HepG2 (cell line): Measurements from ENCODE around the gene ZDHHC7. TPM values are rescaled to one million over a fixed set of nuclear protein-coding genes. Genes with fewer than 3 reads are reported as not detected.

ENCODE experiments used
- ATAC-seq: fragments of 200-7000 bp; cut with Tn5 transposase; 3 replicates; pipeline ENCODE4 v1.9.1; 2020; ENCODE audit warnings: mild to moderate bottlenecking, moderate library complexity
- BruUV-seq: library from RNA; stranded (reverse); fragments of 400-500 nt; replicated peaks from 2 replicates; lab custom pipeline; 2021; lab: Mats Ljungman, UMichigan
- CTCF ChIA-PET: fragments of 300-600 bp; formaldehyde crosslinking; extraction: SDS; loops from one replicate; lab custom pipeline; 2021; ENCODE audit warnings: low total read pairs, inconsistent platforms, low intra/inter-chr PET ratio; lab: Yijun Ruan, JAX
- POLR2A ChIA-PET: fragments of 350-600 bp; sonication (Branson Sonifier 250); formaldehyde crosslinking; loops from one replicate; lab custom pipeline; 2020; ENCODE audit warnings: antibody characterized with exemption, inconsistent platforms; lab: Yijun Ruan, JAX
- DNase-seq: peaks from one replicate; pipeline ENCODE4 v3.0.0-alpha.2; 2015; ENCODE audit warnings: low spot score
- FAIRE-seq: peaks from 3 replicates; lab custom pipeline; 2011; peaks lifted over from hg19 to GRCh38; lab: Jason Lieb, UNC
- H2AFZ ChIP-seq: one replicate; pipeline ENCODE4 v1.6.1; 2011; ENCODE audit warnings: low read length, inconsistent platforms
- H3K27ac ChIP-seq: fragments of 300-600 bp; 3 replicates; pipeline ENCODE4 v1.8.0; 2011; ENCODE audit warnings: mixed run types, mild to moderate bottlenecking, mixed read lengths, low read length, inconsistent platforms; ENCODE audit not compliant: insufficient read depth; ENCODE audit errors: extremely low read length
- H3K27me3 ChIP-seq, 2 experiments: fragments of 200-600 bp in 1 of 2; 2 replicates in 1 of 2; 3 replicates in 1 of 2; pipeline versions ENCODE4 v1.6.0 to v1.8.0; 2011; ENCODE audit warnings: low read length in 2 of 2, mild to moderate bottlenecking in 2 of 2, moderate library complexity in 2 of 2, inconsistent platforms in 1 of 2; ENCODE audit not compliant: insufficient read depth in 2 of 2, control insufficient read depth in 1 of 2
- H3K36me3 ChIP-seq, 2 experiments: fragments of 200-600 bp in 1 of 2; replicated peaks in 1 of 2; 2 replicates in 1 of 2; 3 replicates in 1 of 2; pipeline versions ENCODE4 v1.5.1 to v1.8.0; 2011; ENCODE audit warnings: low read length in 2 of 2, inconsistent platforms in 1 of 2; ENCODE audit not compliant: insufficient read depth in 2 of 2, control insufficient read depth in 1 of 2
- H3K4me1 ChIP-seq: 2 replicates; pipeline ENCODE4 v1.5.1; 2012; ENCODE audit warnings: low read length, inconsistent platforms; ENCODE audit not compliant: insufficient read depth
- H3K4me2 ChIP-seq: 2 replicates; pipeline ENCODE4 v1.6.0; 2011; ENCODE audit warnings: low read depth, low read length, inconsistent platforms
- H3K4me3 ChIP-seq, 3 experiments: fragments of 200-600 bp in 1 of 3; sonication (generic), shearing (Covaris generic) in 1 of 3; replicated peaks in 1 of 3; 2 replicates each; pipeline ENCODE4 v1.5.1; 2011 to 2016; ENCODE audit warnings: low read length in 3 of 3, inconsistent platforms in 2 of 3, low read depth in 2 of 3, mild to moderate bottlenecking in 2 of 3, control low read depth in 1 of 3, mixed read lengths in 1 of 3; ENCODE audit not compliant: insufficient read depth in 1 of 3
- H3K79me2 ChIP-seq: one replicate; pipeline ENCODE4 v1.6.1; 2011; ENCODE audit warnings: low read length, inconsistent platforms; ENCODE audit not compliant: insufficient read depth
- H3K9ac ChIP-seq: 2 replicates; pipeline ENCODE4 v1.6.0; 2011; ENCODE audit warnings: mild to moderate bottlenecking, low read depth, low read length, inconsistent platforms; ENCODE audit not compliant: insufficient read depth
- H3K9me3 ChIP-seq: 2 replicates; pipeline ENCODE4 v1.5.1; 2012; ENCODE audit warnings: mild to moderate bottlenecking, low read length
- H4K20me1 ChIP-seq: 2 replicates; pipeline ENCODE4 v1.6.0; 2011; ENCODE audit warnings: inconsistent platforms, mild to moderate bottlenecking, low read length, moderate library complexity; ENCODE audit not compliant: insufficient read depth
- CCAR2 ChIP-seq: fragments of 200-400 bp; formaldehyde crosslinking; optimal IDR thresholded peaks from 2 replicates; pipeline ENCODE3; 2018; ENCODE audit warnings: low read depth, mild to moderate bottlenecking, low read length, moderate library complexity
- CHD2 ChIP-seq: IDR thresholded peaks from 2 replicates; pipeline ENCODE4 v1.6.1; 2011; ENCODE audit warnings: low read depth, low read length, improper control_type of control experiment
- FOXA1 ChIP-seq, 2 experiments: fragments of 450-650 bp in 1 of 2; sonication (generic) in 1 of 2; formaldehyde crosslinking in 1 of 2; IDR thresholded peaks; 2 replicates each; pipeline versions ENCODE4 v1.4.0 to v1.6.1; 2016 to 2020; ENCODE audit warnings: missing genetic modification reagents in 1 of 2
- HHEX ChIP-seq: IDR thresholded peaks from 2 replicates; pipeline ENCODE4 v1.6.1; 2016; ENCODE audit warnings: control low read depth
- HNRNPK ChIP-seq: fragments of 200-400 bp; formaldehyde crosslinking; IDR thresholded peaks from 2 replicates; pipeline ENCODE4 v1.6.1; 2018; ENCODE audit warnings: low read length, low read depth, moderate library complexity, mild to moderate bottlenecking; ENCODE audit not compliant: poor library complexity, severe bottlenecking
- KDM6A ChIP-seq: IDR thresholded peaks from 2 replicates; pipeline ENCODE4 v1.6.1; 2016; ENCODE audit warnings: low read depth
- POLR2AphosphoS5 ChIP-seq: IDR thresholded peaks from 2 replicates; pipeline ENCODE4 v1.6.1; 2012; ENCODE audit warnings: low read depth, low read length
- RARG ChIP-seq: sonication (generic); formaldehyde crosslinking; IDR thresholded peaks from 2 replicates; pipeline ENCODE4 v1.4.0; 2020; ENCODE audit warnings: low read depth, mild to moderate bottlenecking, missing genetic modification reagents
- SNAPC2 ChIP-seq: sonication (generic); formaldehyde crosslinking; IDR thresholded peaks from 2 replicates; pipeline ENCODE4 v1.8.1; 2022; ENCODE audit warnings: mild to moderate bottlenecking, missing genetic modification reagents
- STAT5B ChIP-seq: sonication (generic); formaldehyde crosslinking; IDR thresholded peaks from 2 replicates; pipeline ENCODE4 v1.4.0; 2020; ENCODE audit warnings: missing genetic modification reagents
- ZBTB21 ChIP-seq: sonication (generic); formaldehyde crosslinking; IDR thresholded peaks from 2 replicates; pipeline ENCODE4 v1.4.0; 2020; ENCODE audit warnings: missing genetic modification reagents
- ZMYM3 ChIP-seq: sonication (generic); formaldehyde crosslinking; IDR thresholded peaks from 2 replicates; pipeline ENCODE4 v1.5.1; 2020; ENCODE audit warnings: mild to moderate bottlenecking, missing genetic modification reagents
- ZNF143 ChIP-seq: sonication (generic); formaldehyde crosslinking; IDR thresholded peaks from 2 replicates; pipeline ENCODE4 v1.4.0; 2020; ENCODE audit warnings: missing genetic modification reagents
- ZNF329 ChIP-seq: sonication (generic); formaldehyde crosslinking; IDR thresholded peaks from 2 replicates; pipeline ENCODE4 v1.9.0; 2021; ENCODE audit warnings: low read depth, mild to moderate bottlenecking, missing genetic modification reagents
- ZNF556 ChIP-seq: sonication (generic); formaldehyde crosslinking; IDR thresholded peaks from 2 replicates; pipeline ENCODE4 v1.4.0; 2020; ENCODE audit warnings: mild to moderate bottlenecking, missing genetic modification reagents, borderline replicate concordance
- ZNF557 ChIP-seq: sonication (generic); formaldehyde crosslinking; IDR thresholded peaks from 2 replicates; pipeline ENCODE4 v1.4.0; 2020; ENCODE audit warnings: missing genetic modification reagents
- ZNF746 ChIP-seq: sonication (generic); formaldehyde crosslinking; IDR thresholded peaks from 2 replicates; pipeline ENCODE4 v1.8.0; 2022; ENCODE audit warnings: mild to moderate bottlenecking, missing genetic modification reagents
- WGBS: methylation state at CpG from one replicate; pipeline ENCODE4 v1.1.6; 2017; ENCODE audit warnings: low lambda C conversion rate; 5-methylcytosine and 5-hydroxymethylcytosine counted together
- in situ Hi-C: cut with HindIII; loops from 2 replicates; pipeline ENCODE4 v1.10.0; 2017; ENCODE audit warnings: low pct_unique_long_range_greater_than_20kb; ENCODE audit not compliant: extremely low pct_ligation_motif_present
- intact Hi-C: fragments of 100-400 bp; cut with micrococcal nuclease; formaldehyde crosslinking; loops from one replicate; pipeline ENCODE4 v1.10.0; 2022; ENCODE audit not compliant: unreplicated experiment
- polyA plus RNA-seq, 8 experiments: library from polyadenylated mRNA; depleted of rRNA in 3 of 8; stranded (reverse) in 7 of 8; unstranded in 1 of 8; fragments of >200 nt; fragmentation: Illumina TruSeq in 4 of 8; extraction: Trizol in 4 of 8; gene quantifications; 2 replicates each; pipeline versions ENCODE4 v1.2.1 to v1.2.3, GENCODE V29; 2011 to 2016; ENCODE audit warnings: low read depth in 4 of 8, missing spikeins in 1 of 8, mixed read lengths in 1 of 8; ENCODE audit not compliant: insufficient read depth in 1 of 8
- total RNA-seq, 5 experiments: library from RNA; depleted of rRNA; stranded (reverse); fragments of >200 nt; fragmentation: Illumina TruSeq; extraction: Trizol; gene quantifications; 2 replicates each; pipeline ENCODE4 v1.2.3, GENCODE V29; 2016; ENCODE audit warnings: low read depth in 1 of 5
- TF ChIP-seq, protein P1 (sequence below): sonication (generic); formaldehyde crosslinking; IDR thresholded peaks from 2 replicates; pipeline ENCODE4 v1.8.1; 2022; ENCODE audit warnings: mild to moderate bottlenecking, missing genetic modification reagents
- TF ChIP-seq, protein P2 (sequence below): sonication (generic); formaldehyde crosslinking; IDR thresholded peaks from 2 replicates; pipeline ENCODE4 v1.8.1; 2023; ENCODE audit warnings: mild to moderate bottlenecking, moderate library complexity, missing genetic modification reagents
- TF ChIP-seq, protein P3 (sequence below): IDR thresholded peaks from 2 replicates; pipeline ENCODE4 v1.6.1; 2018; ENCODE audit warnings: missing genetic modification reagents, mild to moderate bottlenecking, missing compliant biosample characterization
- TF ChIP-seq, protein P4 (sequence below): IDR thresholded peaks from 2 replicates; pipeline ENCODE4 v1.6.1; 2016

ZDHHC7 gene
- total and polyA plus RNA-seq, 2 of the 13 experiments (the other 11 are each of a cell fraction or from before 2014, with no cell fraction given) = 46.8 to 67.6 TPM

DNA sequence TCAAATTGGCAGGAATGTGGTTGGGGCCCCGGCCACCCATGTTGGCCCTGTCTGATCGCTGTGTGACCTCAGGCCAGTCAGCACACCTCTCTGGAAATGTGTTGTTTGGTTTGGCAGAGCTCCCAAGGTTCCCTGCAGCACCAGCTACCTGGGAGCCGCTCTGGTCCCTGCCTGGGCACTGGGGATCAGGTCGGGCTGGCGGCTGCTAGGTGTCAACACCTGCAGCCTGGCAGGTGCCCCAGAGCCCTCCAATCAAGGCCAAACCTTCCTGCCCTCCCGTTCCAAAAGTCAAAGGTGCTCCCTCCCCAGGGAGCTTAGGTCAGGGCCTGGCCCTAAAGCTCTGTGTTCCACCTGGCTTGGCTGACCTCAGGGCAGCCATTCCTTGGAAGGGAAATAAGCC, 55.9 kb downstream of the ZDHHC7 start:
- Histone ChIP-seq H3K9me3 (no peaks in the 10 kb centered on the region), H3K27me3 (peaks cover 0 to 4% of the 10 kb centered on the region in 2 experiments; a peak in 2 of 5 replicates), H3K4me3 (no peak overlapping the region), H3K27ac (no peak overlapping the region), H2AFZ (no peak overlapping the region), H3K9ac (no peak overlapping the region), H3K4me1 (peaks cover 52% of the 10 kb centered on the region), H3K4me2 (no peak overlapping the region), H4K20me1 (no peaks in the 10 kb centered on the region), H3K79me2 (no peaks in the 10 kb centered on the region), H3K36me3 (no peaks in the 10 kb centered on the region)
- ATAC-seq (no peak), DNase-seq (no peak), FAIRE-seq (no peak)
- POLR2A ChIA-PET = no interaction called here
- CTCF ChIA-PET = no interaction called here
- WGBS = no CpG with 5 or more reads among the region's 6 CpGs
- BruUV-seq = no TSS peak
- intact Hi-C loops (no loop called here), in situ Hi-C loops (no loop called here)
- TF ChIP-seq ZNF556 (CRISPR knock-in tag) (no peak), POLR2AphosphoS5 (no peak), HNRNPK (no peak), ZNF143 (CRISPR knock-in tag) (no peak), ZNF746 (no peak), CHD2 (no peak), HHEX (CRISPR knock-in tag) (no peak), SNAPC2 (no peak), ZMYM3 (CRISPR knock-in tag) (peak; percentile 82), RARG (CRISPR knock-in tag) (no peak), ZBTB21 (CRISPR knock-in tag) (no peak), KDM6A (CRISPR knock-in tag) (no peak), CCAR2 (no peak), FOXA1 (IDR thresholded peaks at IDR 0.05) (no peak), FOXA1 (CRISPR knock-in tag; IDR thresholded peaks at IDR 0.05) (peak; percentile 43; the same call in 1 of the 2 replicates), STAT5B (CRISPR knock-in tag) (no peak), ZNF557 (no peak), ZNF329 (CRISPR knock-in tag) (no peak)
- TF ChIP-seq, protein P1, sequence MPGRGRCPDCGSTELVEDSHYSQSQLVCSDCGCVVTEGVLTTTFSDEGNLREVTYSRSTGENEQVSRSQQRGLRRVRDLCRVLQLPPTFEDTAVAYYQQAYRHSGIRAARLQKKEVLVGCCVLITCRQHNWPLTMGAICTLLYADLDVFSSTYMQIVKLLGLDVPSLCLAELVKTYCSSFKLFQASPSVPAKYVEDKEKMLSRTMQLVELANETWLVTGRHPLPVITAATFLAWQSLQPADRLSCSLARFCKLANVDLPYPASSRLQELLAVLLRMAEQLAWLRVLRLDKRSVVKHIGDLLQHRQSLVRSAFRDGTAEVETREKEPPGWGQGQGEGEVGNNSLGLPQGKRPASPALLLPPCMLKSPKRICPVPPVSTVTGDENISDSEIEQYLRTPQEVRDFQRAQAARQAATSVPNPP (CRISPR knock-in tag) = no peak
- TF ChIP-seq, protein P2, sequence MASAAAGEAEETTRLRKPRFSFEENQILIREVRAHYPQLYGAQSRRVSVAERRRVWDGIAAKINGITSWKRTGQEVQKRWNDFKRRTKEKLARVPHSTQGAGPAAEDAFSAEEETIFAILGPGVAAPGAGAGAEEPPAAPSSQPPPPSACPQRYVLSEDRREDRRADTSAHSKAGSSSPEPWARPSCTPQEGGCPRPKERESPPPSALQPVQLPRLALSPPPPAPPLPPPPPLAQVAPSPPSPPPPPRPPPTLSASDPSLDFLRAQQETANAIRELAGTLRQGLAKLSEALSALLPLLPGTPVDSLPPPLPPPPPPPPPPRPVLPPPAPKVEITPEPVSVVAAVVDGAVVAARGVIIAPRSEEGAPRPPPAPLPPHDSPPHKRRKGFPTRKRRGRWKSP = no peak
- TF ChIP-seq, protein P3, sequence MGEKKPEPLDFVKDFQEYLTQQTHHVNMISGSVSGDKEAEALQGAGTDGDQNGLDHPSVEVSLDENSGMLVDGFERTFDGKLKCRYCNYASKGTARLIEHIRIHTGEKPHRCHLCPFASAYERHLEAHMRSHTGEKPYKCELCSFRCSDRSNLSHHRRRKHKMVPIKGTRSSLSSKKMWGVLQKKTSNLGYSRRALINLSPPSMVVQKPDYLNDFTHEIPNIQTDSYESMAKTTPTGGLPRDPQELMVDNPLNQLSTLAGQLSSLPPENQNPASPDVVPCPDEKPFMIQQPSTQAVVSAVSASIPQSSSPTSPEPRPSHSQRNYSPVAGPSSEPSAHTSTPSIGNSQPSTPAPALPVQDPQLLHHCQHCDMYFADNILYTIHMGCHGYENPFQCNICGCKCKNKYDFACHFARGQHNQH (CRISPR knock-in tag) = no peak
- TF ChIP-seq, protein P4, sequence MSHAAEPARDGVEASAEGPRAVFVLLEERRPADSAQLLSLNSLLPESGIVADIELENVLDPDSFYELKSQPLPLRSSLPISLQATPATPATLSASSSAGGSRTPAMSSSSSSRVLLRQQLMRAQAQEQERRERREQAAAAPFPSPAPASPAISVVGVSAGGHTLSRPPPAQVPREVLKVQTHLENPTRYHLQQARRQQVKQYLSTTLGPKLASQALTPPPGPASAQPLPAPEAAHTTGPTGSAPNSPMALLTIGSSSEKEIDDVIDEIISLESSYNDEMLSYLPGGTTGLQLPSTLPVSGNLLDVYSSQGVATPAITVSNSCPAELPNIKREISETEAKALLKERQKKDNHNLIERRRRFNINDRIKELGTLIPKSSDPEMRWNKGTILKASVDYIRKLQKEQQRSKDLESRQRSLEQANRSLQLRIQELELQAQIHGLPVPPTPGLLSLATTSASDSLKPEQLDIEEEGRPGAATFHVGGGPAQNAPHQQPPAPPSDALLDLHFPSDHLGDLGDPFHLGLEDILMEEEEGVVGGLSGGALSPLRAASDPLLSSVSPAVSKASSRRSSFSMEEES (CRISPR knock-in tag) = no peak
